Endothelial cell (in vitro differentiated cells): ENCODE results near the gene MMP13. TPM values are rescaled to one million over a fixed set of nuclear protein-coding genes. Genes with fewer than 3 reads are reported as not detected.

Experiments
- DNase-seq: peaks from one replicate; pipeline ENCODE4 v3.0.0; 2021; ENCODE audit warnings: low spot score
- H3K27ac Mint-ChIP-seq: one replicate; pipeline ENCODE4 v1.8.0; 2021; ENCODE audit warnings: mixed read lengths, inconsistent platforms; ENCODE audit not compliant: unreplicated experiment
- H3K27me3 Mint-ChIP-seq: one replicate; pipeline ENCODE4 v1.8.0; 2021; ENCODE audit warnings: mild to moderate bottlenecking, moderate library complexity, mixed read lengths, inconsistent platforms; ENCODE audit not compliant: unreplicated experiment
- H3K36me3 Mint-ChIP-seq: one replicate; pipeline ENCODE4 v1.8.0; 2021; ENCODE audit warnings: mild to moderate bottlenecking, low read depth, mixed read lengths, inconsistent platforms; ENCODE audit not compliant: unreplicated experiment
- H3K4me1 Mint-ChIP-seq: one replicate; pipeline ENCODE4 v1.8.0; 2021; ENCODE audit warnings: mild to moderate bottlenecking, mixed read lengths, inconsistent platforms; ENCODE audit not compliant: unreplicated experiment
- H3K4me3 Mint-ChIP-seq: one replicate; pipeline ENCODE4 v1.8.0; 2021; ENCODE audit warnings: mild to moderate bottlenecking, mixed read lengths, inconsistent platforms; ENCODE audit not compliant: unreplicated experiment
- H3K9me3 Mint-ChIP-seq: one replicate; pipeline ENCODE4 v1.8.0; 2021; ENCODE audit warnings: mixed read lengths, inconsistent platforms; ENCODE audit not compliant: unreplicated experiment
- total RNA-seq: library from RNA; stranded (reverse); fragmentation: NEBNext Ultra II Directional; extraction: Animal tissue kit (Norgen Biotek cat#: 25700); gene quantifications from one replicate; pipeline ENCODE4 v1.2.1, GENCODE V29; 2021; ENCODE audit not compliant: unreplicated experiment
- TF ChIP-seq, protein P1 (sequence below): fragments of 200-600 bp; sonication (generic); IDR thresholded peaks from one replicate; pipeline ENCODE4 v1.5.0; 2021; ENCODE audit warnings: antibody characterized with exemption; ENCODE audit not compliant: unreplicated experiment

The MMP13 gene
- total RNA-seq, 1 donor from 2014 or later = not detected

DNA sequence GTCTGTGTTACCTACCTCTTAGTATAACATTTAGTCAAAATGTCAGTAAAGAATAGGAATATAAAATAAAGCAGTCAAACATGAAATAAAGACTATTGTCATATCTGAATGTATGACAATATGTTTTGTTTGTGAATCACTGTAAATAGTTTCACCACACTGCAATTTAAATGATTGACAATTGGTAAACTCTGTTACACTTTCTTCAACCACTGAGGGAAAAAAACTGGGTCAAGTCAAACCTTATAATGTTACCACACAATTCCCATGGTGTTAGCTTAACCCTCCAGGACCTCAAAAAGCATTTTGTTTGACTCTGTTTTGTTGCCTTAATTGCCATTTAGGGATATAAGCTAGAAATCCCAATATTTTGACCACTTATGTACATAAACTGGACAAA is 10.5 kb upstream of the MMP13 start:
- Mint-ChIP-seq H3K9me3 (no peaks in the 10 kb centered on the region), H3K27me3 (peaks cover under 1% of the 10 kb centered on the region), H3K27ac (no peak overlapping the region), H3K4me3 (no peak overlapping the region), H3K36me3 (no peaks in the 10 kb centered on the region), H3K4me1 (peaks cover 3% of the 10 kb centered on the region)
- no peak for DNase-seq
- TF ChIP-seq, protein P1, sequence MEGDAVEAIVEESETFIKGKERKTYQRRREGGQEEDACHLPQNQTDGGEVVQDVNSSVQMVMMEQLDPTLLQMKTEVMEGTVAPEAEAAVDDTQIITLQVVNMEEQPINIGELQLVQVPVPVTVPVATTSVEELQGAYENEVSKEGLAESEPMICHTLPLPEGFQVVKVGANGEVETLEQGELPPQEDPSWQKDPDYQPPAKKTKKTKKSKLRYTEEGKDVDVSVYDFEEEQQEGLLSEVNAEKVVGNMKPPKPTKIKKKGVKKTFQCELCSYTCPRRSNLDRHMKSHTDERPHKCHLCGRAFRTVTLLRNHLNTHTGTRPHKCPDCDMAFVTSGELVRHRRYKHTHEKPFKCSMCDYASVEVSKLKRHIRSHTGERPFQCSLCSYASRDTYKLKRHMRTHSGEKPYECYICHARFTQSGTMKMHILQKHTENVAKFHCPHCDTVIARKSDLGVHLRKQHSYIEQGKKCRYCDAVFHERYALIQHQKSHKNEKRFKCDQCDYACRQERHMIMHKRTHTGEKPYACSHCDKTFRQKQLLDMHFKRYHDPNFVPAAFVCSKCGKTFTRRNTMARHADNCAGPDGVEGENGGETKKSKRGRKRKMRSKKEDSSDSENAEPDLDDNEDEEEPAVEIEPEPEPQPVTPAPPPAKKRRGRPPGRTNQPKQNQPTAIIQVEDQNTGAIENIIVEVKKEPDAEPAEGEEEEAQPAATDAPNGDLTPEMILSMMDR = no peak

DNA sequence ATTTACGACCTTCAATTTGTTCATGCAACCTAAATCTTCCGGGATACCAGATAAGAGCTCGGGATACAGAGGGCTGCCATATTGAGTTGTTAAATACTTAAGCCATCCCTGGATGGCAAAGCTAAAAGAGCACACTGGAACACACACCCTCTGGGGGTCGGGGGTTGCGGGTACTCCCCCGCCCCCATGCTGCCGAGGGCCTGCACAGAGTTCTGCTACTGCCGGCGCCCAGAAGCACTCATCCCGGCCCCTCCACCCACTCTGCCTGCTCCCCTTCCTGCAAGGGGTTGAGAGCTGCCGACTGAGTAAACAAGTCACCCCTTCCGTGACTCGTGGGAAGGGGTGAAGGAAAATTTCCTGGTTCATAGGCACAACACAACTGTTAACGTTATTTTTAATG is 9.3 kb upstream of the MMP13 start:
- TF ChIP-seq, protein P1 = no peak
- Mint-ChIP-seq H3K4me3 (no peak overlapping the region), H3K27ac (no peak overlapping the region), H3K27me3 (no peaks in the 10 kb centered on the region), H3K9me3 (no peaks in the 10 kb centered on the region), H3K36me3 (no peaks in the 10 kb centered on the region), H3K4me1 (no peaks in the 10 kb centered on the region)
- DNase-seq = no peak

DNA sequence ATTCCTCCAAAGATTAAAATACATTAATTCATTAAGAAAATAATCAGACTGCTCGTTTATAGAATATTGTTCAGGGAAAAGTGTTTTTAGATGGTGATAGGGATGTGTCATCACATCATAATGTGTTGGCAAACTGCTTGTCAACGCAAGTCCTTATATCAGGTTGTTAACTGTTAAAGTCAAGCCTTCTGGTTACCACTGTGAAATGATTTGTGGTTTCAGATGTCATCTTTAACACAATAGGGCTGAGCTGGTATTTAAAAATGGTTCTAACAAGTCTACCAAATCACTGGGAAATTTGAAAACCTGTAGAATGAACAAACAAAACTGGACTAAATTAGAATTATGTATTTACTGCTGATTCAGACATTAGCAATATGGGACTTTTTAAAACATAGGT is 2.4 kb upstream of the MMP13 start:
- H3K27me3 Mint-ChIP-seq = no peaks in the 10 kb centered on the region
- H3K4me1 Mint-ChIP-seq = no peaks in the 10 kb centered on the region
- H3K4me3 Mint-ChIP-seq = no peak overlapping the region
- no peaks in the 10 kb centered on the region for H3K36me3 Mint-ChIP-seq
- DNase-seq = no peak
- H3K9me3 Mint-ChIP-seq = no peaks in the 10 kb centered on the region
- TF ChIP-seq, protein P1 = no peak
- no peak overlapping the region for H3K27ac Mint-ChIP-seq

DNA sequence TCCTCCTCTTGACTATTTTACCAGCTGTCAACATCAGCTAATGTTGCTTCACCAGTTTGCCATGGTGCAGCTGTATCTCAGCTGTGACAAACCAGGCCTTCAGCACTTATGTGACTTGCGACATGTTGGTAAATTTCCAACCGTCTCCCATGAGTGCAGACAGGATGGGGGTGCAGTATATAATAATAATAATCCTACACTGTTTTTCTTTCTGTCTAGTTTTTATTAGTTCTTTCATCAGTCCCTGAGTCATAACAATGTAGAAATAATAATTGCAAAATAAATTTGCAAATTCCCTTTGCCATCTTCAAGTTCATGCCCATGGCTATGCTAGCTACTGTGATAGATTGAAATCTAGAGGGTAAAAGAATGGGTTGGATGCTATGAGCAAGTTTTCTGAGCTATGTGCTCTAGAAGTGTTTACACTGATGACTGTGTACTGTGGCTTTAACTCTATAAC is 4.9 kb downstream of the MMP13 start:
- TF ChIP-seq, protein P1 = no peak
- Mint-ChIP-seq H3K9me3 (no peaks in the 10 kb centered on the region), H3K36me3 (no peaks in the 10 kb centered on the region), H3K4me1 (no peaks in the 10 kb centered on the region), H3K27ac (no peak overlapping the region), H3K27me3 (no peaks in the 10 kb centered on the region), H3K4me3 (no peak overlapping the region)
- DNase-seq = no peak

DNA sequence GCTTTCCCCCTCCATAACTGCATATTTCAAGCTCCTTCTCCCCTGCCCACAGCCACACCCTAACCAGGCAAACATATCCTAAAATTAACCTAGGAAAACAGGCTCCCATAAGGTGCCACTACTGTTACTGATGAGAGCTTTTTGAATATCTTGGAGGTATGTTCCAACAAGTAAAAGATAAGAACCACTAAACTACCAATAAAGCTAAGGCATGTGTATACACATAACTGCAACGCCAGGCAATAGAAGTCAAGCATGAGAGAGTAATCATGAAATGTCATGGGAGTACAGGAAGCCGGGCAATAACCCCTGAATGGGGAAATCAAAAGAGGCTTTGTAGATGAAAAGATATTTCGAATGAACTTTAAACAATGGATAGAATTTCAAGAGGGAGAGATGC is 9.3 kb downstream of the MMP13 start:
- TF ChIP-seq, protein P1 = no peak
- no peaks in the 10 kb centered on the region for H3K4me1 Mint-ChIP-seq
- H3K36me3 Mint-ChIP-seq = no peaks in the 10 kb centered on the region
- H3K9me3 Mint-ChIP-seq = no peaks in the 10 kb centered on the region
- no peak overlapping the region for H3K27ac Mint-ChIP-seq
- no peaks in the 10 kb centered on the region for H3K27me3 Mint-ChIP-seq
- DNase-seq = no peak
- no peak overlapping the region for H3K4me3 Mint-ChIP-seq
